ENCODE measurements around the gene KIAA1671.

DNA sequence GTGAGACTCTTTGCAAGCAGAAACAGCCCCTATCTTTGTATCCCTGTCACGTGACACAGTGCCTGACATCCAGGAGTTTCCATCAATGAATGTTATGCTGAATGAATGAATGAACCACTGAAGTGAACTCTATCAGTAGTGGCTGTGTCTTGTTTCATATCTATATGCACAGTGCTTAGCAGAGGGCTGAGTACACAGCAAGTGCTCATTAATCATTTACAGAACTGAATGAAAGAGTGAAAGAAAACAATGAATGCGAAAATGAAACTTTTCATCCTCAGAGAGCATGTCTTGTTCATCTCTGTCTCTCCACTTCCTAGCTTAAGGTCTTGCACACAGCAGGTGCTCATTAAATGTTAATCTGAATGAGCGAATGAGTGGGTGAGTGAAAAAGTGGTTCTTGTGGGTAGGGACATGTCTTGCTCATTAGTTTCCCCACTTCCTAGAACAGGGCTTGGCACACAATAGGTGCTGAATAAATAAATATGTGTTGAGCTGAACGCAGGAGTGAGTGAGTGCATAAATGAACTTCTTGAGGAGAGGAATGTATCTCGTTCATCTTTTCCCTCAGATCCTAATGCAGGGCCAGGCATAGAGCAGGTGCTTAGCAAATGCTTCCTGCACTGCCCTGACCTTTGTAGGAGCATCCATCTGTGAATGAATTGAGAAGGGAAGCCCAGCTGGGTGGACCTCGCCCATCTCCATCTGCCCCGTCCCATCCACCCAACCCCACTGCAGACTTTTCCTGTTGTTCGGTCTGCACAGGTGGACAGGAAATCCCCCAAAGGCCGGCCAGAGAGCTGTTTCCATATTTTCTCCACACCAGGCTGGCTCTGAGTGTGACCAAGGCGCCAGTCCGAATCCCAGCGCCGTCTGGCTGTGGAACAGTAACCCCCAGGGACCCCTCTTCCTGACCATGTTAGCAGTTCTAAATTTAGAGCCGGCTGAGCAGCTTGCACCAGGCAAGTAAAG, 133.7 kb downstream of the KIAA1671 start:
- TF ChIP-seq, protein P1, sequence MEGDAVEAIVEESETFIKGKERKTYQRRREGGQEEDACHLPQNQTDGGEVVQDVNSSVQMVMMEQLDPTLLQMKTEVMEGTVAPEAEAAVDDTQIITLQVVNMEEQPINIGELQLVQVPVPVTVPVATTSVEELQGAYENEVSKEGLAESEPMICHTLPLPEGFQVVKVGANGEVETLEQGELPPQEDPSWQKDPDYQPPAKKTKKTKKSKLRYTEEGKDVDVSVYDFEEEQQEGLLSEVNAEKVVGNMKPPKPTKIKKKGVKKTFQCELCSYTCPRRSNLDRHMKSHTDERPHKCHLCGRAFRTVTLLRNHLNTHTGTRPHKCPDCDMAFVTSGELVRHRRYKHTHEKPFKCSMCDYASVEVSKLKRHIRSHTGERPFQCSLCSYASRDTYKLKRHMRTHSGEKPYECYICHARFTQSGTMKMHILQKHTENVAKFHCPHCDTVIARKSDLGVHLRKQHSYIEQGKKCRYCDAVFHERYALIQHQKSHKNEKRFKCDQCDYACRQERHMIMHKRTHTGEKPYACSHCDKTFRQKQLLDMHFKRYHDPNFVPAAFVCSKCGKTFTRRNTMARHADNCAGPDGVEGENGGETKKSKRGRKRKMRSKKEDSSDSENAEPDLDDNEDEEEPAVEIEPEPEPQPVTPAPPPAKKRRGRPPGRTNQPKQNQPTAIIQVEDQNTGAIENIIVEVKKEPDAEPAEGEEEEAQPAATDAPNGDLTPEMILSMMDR (IDR thresholded peaks at IDR 0.05; ENCODE audit: low read length) = no peak
- no peak for TF ChIP-seq EZH2 (IDR thresholded peaks at IDR 0.05; ENCODE audit: borderline replicate concordance, low read length)
